ENCODE results near the gene RALB.
"Not testable (repeated sequence)": the region's sequence is repeated elsewhere in the genome, so short reads cannot be mapped to it uniquely, and the experiment has no call there.

Gene RALB

GRCh38 chr2:120244656-120245519 is 7.8 kb upstream of the RALB start:
- DNase-seq: no peak

- peak; percentile 95 for DNase-seq
These were observed 6.9 kb upstream of the RALB start for GRCh38 chr2:120245520-120246332.

GRCh38 chr2:120246546-120247300 is 5.9 kb upstream of the RALB start:
- peak; percentile 93 for DNase-seq

- no peak for DNase-seq
These were observed 4.8 kb upstream of the RALB start for GRCh38 chr2:120247851-120248250.

DNA sequence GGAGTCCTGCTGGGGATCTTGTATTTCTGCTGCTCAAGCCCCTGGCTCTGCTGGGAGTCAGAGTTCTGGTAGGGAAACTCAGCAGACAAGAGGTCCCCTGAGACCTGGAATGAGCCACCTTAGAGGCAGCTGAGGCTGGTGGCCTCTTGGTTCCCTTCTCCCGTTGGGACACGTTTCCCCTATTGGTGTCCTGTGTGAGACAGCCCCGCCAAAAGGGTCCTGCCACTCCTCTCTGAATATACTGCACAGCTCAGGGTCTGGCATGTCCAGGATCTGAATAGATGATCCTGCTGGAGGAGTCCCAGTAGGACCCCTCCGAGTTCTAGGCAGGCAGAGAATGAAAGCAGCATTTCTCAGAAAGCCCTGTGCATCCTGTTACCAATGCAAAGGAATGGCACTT is 2.0 kb upstream of the RALB start:
- DNase-seq: no peak

DNA sequence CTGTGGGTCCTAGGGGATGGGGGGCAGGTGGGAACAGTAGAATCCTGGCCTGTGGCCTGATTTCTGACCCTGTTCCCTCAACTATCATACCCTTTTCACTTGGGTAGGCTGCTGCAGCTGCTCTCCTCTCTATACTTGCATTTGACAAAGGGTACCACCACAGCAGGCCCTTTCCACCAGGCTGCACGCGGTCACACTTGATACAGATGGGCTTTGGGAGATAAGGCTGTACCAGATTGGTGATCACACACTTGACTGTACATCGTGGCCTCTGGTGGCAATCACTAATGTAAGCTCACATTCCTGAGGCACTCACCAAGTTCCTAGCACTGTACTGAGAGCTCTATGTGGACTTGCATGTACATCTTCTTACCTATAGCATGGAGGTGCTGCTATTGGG is 1.6 kb upstream of the RALB start:
- no peak for DNase-seq

DNA sequence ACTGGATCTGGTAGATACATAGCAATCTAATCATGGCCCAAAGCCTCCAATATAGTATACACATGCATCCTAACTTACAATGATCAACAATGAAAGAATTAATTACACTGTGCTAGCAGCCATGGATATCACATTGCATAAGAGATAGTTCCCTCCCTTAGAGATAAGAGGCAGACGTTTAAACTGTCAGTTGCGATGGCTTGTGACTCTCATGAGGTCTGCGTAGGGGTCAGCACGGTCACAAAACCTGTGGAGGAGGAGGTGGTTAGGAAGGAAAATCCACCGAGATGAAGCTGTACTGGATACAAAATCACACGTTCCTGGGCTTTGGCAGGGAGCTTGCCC is 800 bp upstream of the RALB start:
- DNase-seq: no peak

GRCh38 chr2:120253021-120253882 is 600 bp downstream of the RALB start:
- peak; percentile 70 for DNase-seq

DNA sequence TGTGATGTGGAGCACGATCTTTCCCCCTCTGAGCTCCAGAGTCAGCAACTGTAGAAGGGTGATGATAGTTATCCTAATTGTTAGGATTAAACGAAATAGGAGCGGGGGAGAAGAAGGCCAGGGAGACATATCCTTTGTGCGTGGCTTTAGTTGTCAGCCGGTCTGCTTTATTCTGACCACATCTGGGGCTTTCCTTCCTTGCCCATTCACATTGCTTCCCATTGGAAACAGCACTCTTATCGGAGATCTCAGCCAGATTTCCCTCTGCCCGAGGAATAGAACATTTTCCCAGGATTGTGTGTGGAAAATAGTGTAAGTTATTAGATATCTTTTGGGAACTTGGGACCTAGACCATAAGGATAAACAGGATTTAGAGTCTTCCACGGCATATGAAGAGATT is 1.5 kb downstream of the RALB start:
- DNase-seq: no peak

DNA sequence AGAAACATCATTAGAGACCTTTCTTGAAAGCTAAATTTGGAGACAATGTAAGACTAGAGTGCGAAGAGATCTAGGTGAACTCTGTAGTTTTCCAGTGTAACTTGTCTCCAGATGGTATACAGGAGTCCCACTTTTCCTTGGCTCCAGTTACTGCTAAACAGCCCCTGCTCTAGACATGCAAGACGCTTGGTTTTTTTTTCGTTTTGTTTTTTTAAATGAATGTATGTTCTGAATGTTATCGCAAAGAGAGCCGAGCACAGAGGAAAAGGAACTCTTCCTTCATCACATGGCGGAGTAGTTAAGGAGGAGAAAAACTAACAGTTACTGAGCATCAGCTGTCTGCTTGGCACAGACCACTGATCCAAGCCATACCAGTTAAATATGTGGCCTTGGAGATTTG is 2.4 kb downstream of the RALB start:
- no peak for DNase-seq

- peak; percentile 31 for DNase-seq
These were observed 3.5 kb downstream of the RALB start for GRCh38 chr2:120255986-120256650.

DNA sequence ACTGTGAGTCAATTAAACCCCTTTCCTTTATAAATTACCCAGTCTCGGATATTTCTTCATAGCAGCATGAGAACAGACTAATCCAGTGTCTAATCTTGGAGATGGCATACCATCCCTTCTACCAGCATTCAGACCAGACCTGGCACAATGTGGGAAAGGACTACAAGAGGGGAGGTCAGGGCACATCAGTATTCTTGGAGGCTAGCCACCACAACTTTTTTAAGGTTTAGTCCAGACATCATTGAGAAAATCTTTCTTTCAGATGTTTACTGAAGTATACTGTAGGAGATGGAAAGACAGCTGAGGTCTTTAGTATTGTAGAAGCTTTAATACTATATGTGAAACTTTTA is 4.0 kb downstream of the RALB start:
- no peak for DNase-seq

- no peak for DNase-seq
These were observed 4.9 kb downstream of the RALB start for GRCh38 chr2:120257522-120257921.

GRCh38 chr2:120258196-120258595 is 5.5 kb downstream of the RALB start:
- DNase-seq: no peak

DNA sequence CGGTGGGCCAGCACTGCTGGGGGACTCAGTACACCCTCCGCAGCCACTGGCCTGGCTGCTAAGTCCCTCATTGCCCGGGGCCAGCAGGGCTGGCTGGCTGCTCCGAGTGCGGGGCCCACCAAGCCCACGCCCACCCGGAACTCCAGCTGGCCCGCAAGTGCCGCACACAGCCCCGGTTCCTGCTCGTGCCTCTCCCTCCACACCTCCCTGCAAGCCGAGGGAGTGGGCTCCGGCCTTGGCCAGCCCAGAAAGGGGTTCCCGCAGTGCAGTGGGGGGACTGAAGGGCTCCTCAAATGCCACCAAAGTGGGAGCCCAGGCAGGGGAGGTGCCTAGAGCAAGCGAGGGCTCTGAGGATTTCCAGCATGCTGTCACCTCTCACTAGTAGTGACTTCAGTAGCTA is 7.3 kb downstream of the RALB start:
- not testable (repeated sequence) for DNase-seq

DNA sequence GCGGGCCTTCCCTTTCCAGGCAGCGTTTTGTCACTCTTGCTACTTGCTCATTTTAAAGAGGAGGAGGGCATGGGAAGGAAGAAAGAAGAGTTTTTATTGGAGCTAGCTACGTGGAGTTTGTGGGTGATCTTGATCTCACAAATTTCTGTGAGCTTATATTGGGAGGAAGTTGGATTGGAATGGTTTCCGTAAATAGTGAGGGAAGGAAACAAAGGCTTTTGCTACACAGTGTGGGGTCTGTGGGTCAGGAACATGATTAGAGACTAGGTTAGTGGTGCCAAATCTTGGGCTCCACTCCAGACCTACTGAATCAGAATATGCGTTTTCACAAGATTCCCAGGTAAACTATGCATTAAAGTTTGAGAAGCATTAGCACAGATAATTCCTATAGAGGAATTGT is 8.1 kb downstream of the RALB start:
- DNase-seq: no peak

DNA sequence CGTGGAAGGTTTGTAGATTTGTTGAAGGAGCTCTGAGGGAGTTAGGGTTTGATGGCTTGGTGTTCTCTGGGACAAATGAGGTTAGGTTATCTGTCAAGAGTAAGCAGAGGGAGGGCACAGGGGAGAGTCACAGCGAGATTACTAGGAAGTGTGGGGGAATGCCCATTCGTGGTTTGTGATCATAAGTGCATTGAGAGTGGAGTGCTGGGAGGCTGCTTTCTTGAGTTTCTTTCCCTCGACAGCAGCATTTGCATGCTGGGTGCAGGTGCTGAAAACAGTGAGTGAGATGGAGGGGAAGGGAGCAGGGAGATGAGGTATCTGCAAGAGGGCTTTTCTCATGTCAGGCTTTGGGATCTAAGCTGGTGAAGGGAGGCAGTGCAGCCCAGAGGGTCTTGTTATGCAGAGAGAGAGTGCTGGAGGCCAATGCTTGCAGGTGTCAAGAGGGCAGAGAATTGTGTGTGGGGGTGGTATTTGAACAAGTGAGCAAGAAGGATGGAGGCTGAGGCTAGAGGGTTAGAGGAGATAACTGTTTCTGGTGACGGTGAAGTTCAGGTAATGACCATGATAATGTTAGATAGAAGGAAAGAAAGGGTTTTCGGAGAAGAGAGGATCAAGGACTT is 8.8 kb downstream of the RALB start:
- DNase-seq: no peak

DNA sequence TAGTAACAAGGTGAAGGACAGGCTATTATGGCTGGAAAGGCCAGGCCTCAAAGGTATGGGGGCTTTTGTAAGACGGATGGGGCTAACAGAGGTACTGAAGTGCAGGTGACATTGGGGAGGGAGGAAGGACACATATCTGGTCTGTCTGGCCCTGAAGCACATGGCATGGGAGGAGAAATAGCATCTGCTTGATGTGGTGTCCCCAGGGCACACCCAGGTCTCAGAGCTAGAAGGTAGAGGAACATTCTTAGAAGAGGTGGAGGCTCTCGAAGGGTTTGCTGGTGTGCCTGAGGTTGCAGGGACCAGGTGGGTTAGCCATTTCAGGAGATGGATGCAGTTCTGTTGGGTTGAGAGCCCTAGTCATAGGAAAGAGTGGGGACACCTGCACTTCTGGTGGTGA is 9.5 kb downstream of the RALB start:
- no peak for DNase-seq

DNA sequence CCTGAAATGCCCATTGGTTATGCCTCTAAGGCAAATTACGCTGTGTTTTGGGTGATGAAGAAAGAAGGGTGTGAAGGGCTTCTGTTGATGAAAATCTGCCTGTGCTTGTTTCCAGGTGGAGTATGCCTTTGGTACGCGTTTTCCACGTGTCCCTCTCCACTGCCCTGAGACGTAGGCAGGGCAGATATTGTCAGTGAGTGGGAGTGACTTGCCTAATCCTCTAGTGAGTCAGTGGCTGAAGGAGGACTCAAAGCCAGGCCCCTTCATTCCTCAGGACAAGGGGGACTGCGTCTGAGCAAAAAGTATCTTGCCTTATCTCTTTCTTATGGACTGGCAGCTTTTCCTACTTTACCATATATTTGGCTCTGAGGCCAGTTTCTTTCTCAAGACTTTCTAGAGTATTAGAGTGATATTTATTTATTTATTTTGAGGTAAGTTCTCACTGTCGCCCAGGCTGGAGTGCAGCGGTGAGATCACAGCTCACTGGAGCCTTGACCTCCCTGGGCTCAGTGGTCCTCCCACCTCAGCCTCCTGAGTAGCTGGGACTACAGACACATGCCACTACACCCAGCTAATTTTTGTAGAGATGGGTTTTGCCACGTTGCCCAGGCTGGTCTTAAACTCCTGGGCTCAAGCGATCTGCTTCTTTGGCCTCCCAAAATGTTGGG is 10.2 kb downstream of the RALB start:
- DNase-seq: peak; percentile 16

DNA sequence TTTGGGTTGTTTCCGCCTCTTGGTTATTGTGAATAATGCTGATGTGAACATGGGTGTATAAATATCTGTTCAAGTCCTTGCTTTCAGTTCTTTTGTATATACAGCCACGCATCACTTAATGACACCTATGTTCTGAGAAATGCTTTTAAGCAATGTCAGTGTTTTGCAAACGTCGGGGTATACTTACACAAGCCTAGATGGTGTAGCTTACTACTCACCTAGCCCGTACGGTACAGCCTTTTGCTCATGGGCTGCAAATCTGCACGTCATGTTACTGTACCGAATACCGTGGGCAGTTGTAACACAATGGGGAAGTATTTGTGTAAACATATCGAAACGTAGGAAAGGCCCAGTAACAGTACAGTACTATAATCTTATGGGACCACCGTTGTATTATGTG is 12.4 kb downstream of the RALB start:
- no peak for DNase-seq

GRCh38 chr2:120267348-120267747 is 14.7 kb downstream of the RALB start:
- no peak for DNase-seq

All from NCI-H82 (cell line).